Stimulated activated CD8-positive, alpha-beta memory T cell treated with anti-CD3 and anti-CD28 coated beads, Interleukin-12 subunit alpha, Interleukin-12 subunit beta, amount 100 ng/mL, for 24 hours (primary cell): ENCODE results near the gene SRXN1.

Source experiments
- DNase-seq: peaks from one replicate; pipeline ENCODE4 v3.0.0-alpha.2; 2020; ENCODE audit errors: extremely low read depth

SRXN1 gene

DNA sequence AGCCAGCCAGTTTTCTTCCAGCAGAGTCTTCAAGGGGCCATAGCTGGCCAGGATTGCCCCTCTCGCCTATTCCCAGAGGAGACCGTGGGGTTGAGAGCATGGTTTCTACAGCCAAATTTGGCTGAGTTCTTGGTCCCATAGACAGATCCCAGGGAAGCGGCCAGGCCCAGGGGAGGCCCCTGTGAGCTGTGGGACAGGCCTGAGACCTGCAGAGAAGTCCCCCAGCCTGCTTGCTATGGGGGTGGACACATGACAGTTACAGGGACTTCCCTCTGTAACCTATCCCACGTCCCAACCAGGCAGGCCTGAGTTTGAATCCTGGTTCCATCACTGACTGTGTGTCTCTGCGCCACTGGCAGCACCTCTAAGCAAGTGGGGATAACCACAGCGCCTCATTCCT is 45.5 kb downstream of the SRXN1 start:
- no peak for DNase-seq

DNA sequence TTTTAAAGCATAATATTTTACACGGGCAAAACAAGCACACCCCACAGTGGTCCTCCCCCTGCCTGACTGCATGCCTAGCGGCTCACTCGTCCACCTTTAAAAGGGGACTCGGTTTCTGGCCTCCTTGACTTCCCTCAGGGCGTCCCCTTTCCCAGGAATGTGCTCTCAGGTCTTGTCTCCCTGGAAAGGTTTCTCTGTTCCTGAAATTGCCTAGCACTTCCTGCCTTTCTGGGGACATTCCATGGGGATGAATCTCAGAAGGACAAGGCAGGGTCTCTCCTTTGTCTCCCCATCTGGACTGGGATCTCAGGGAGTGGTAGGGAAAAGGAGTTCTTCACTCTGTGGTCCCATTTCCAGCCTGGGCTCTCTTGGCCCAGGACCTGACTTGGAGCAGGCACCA is 47.8 kb downstream of the SRXN1 start:
- DNase-seq = no peak

DNA sequence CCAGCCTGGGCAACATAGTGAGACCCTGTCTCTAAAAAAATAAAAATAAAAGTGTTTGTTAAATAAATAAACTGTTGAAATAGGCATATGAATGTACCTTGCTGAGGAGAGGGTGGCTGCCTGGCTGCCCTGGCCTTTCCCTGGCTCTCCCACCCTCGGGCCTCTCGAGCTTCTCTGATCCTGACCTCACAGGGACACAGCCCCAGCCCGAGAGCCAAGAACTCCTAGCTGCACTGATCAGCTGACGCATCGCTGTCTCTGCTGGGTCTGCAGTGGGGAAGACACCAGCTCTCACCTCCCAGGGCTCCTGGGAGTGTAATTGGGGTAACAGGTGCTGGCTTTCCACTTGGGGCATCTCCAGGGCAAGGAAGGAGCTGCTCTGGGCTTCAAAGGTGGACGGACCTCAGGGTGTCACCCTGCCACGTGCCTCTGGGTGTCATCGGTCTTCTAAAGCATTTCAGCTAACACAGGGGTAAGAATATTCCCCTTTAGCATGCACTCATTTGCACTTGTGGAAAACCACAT is 49.8 kb downstream of the SRXN1 start:
- DNase-seq = no peak

DNA sequence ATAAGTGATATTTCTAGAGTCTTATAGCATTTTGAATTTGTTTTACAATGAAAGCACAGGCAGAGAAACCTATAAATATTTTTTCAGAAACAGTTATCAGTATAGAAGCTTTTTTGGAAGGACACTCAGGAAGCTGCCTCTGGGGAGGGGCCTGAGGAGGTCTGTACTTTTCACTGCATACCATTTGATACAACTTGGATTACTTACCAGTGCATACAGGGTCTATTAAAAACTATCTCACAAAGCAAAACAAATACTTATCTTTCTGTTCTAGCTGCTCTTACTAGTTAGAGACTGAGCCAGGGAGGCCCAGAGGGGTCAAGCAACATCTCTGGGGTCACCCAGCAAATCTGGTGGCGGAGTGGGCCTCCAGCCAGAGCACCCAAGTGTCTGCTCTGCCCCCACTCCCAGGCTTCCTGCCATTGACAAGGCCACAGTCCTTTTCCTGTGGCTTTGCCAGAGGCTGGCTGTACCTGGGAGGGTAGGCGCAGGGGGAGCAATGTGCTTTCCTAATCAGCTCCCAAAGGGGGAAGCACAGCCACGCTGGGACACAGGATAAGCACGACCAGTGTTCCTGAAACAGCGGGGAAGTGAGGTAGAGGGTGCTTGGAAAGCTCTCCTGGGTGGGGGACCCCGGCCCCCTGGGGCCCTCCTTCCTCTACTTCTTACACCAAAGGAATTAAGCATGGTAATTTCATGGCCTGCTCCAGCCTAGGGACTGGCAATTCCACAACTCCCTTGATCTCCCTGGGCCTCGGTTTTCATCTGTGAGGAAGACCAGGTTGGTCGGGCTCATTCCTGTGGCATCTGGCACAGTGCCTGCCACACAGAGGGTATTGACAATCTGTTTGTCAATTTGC is 50.7 kb downstream of the SRXN1 start:
- no peak for DNase-seq

DNA sequence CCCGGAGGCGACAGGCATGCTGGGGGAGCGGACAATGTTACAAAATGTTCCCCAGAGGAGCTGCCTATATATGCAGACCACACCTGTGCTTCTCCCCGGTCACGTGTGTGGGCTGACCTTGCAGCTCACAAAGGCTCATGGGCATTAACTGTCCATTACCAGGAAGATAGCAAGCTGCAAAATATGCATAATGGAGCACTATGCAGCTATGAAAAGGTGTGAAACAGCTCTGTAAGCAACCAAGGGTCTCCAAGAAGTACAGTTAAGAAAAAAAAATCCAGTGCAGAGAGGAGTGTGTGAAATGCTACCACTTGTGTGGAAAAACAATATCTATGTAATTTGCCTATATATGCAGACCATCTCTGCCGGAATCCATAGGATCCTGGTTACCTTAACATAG is 52.3 kb downstream of the SRXN1 start:
- DNase-seq = no peak

DNA sequence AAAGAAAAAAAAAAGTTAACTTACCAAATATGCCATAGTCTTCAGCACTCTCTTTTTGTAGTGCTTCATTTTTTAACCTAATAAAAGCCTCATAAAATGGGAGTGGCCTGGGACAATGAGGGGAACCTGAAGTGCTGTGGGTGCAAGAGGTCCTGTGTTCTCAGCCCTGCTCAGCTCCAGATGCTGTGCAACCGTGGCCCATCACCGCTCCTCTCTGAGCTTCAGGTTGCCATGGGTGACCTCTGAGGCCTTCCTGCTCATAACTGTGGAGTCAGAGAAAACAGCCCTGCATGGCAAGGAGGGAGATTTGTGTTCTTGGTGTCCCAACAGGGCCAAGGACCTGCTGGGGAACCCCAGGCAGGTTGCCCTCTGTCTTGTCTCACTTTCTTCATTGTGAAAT is 52.9 kb downstream of the SRXN1 start:
- DNase-seq = no peak

DNA sequence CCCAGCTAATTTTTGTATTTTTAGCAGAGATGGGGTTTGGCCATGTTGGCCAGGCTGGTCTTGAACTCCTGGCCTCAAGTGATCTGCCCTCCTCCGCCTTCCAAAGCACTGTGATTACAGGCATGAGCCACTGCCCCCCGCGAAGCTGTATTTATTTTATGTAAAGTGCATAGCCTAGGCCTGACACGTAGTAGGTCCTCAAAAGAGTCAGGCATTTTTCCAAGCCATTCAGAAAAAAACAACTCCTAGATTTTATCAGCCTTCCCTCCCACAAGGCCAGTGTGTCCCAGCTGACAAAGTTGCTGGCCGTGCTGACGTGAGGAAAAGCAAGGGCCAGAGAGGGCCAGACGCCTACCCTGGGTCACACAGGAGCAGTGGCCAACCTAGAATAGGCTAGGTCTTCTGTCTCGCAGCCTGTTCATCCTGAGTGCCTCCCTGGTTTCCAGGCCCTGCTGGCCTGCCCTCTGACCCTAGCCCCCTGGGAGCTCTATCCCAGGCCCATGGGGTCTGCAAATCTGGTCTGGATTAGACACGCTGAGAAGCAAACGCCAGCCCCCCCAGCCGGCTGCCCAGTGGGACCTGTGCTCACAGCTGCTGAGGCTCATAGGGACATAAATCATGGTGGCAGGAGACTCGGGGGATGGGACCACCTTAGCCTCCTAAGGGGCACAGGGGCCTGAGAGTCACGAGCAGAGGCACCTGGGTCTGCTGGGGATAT is 54.7 kb downstream of the SRXN1 start:
- no peak for DNase-seq

DNA sequence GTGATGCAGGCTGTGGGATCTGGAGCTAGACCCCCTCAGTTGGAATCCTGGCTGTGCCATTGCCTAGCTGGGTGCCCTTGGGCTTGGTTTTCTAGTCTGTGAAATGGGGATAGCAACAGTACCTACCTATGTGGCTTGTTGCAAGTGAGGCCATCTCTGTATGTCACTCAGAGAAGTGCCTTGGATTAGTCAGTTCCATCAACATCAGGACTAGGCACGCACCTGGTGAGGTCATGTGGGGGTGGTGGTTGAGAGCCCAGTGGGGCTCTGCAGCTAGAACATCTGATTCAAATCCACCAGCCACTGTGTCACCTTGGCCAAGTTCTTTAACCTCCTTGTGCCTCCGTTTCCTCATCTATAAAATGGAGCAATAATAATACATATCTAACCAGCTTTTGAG is 55.4 kb downstream of the SRXN1 start:
- DNase-seq = no peak
